Panc1 (cell line): Measurements from ENCODE around the gene GALNT14. TPM values are rescaled to one million over a fixed set of nuclear protein-coding genes. Genes with fewer than 3 reads are reported as not detected.

Experiments used
- ATAC-seq: fragments of 200-7000 bp; cut with Tn5 transposase; 2 replicates; pipeline ENCODE4 v1.9.1; 2020; ENCODE audit warnings: mild to moderate bottlenecking, moderate library complexity
- BruUV-seq: library from RNA; stranded (reverse); fragments of 400-500 nt; replicated peaks from 2 replicates; lab custom pipeline; 2021; lab: Mats Ljungman, UMichigan
- CTCF ChIA-PET: fragments of 300-600 bp; sonication (Branson Sonifier 250); formaldehyde crosslinking; loops from one replicate; lab custom pipeline; 2022; ENCODE audit warnings: antibody characterized with exemption; lab: Charles Lee
- POLR2A ChIA-PET: fragments of 300-600 bp; sonication (Branson Sonifier 250); formaldehyde crosslinking; loops from one replicate; lab custom pipeline; 2022; ENCODE audit warnings: antibody characterized with exemption; lab: Charles Lee
- DNase-seq: peaks from one replicate; pipeline ENCODE4 v3.0.0-alpha.2; 2010; ENCODE audit warnings: low read depth, low spot score
- H3K27ac ChIP-seq: 2 replicates; pipeline ENCODE4 v1.5.1; 2011; ENCODE audit warnings: mild to moderate bottlenecking, low read length, inconsistent platforms
- H3K27me3 ChIP-seq: fragments of 200-500 bp; sonication (Bioruptor generic); 2 replicates; pipeline ENCODE4 v1.6.0; 2014; ENCODE audit warnings: low read length, inconsistent platforms; ENCODE audit not compliant: control insufficient read depth, insufficient read depth
- H3K36me3 ChIP-seq: fragments of 200-500 bp; sonication (Bioruptor generic); 2 replicates; pipeline ENCODE4 v1.5.1; 2014; ENCODE audit warnings: inconsistent platforms, mild to moderate bottlenecking, low read length, moderate library complexity; ENCODE audit not compliant: control insufficient read depth, insufficient read depth
- H3K4me1 ChIP-seq: 2 replicates; pipeline ENCODE4 v1.5.1; 2011; ENCODE audit warnings: inconsistent platforms, mild to moderate bottlenecking, low read length, moderate library complexity; ENCODE audit not compliant: control insufficient read depth, insufficient read depth
- H3K4me3 ChIP-seq, 2 experiments: 2 replicates each; pipeline ENCODE4 v1.5.1; 2011 to 2012; ENCODE audit warnings: low read depth in 2 of 2, low read length in 2 of 2, mild to moderate bottlenecking in 2 of 2, inconsistent platforms in 1 of 2, moderate library complexity in 1 of 2
- H3K9me3 ChIP-seq: fragments of 200-500 bp; sonication (Bioruptor generic); 2 replicates; pipeline ENCODE4 v1.5.1; 2014; ENCODE audit warnings: low read depth, mild to moderate bottlenecking, inconsistent platforms, low read length, moderate library complexity; ENCODE audit not compliant: control insufficient read depth, insufficient read depth
- CTCF ChIP-seq: fragments of 450-650 bp; IDR thresholded peaks from 2 replicates; pipeline ENCODE4 v1.5.1; 2017; ENCODE audit warnings: mild to moderate bottlenecking
- POLR2AphosphoS5 ChIP-seq: IDR thresholded peaks from 2 replicates; pipeline ENCODE4 v1.6.1; 2012; ENCODE audit warnings: mild to moderate bottlenecking, low read depth, low read length, moderate library complexity
- REST ChIP-seq, 2 experiments: IDR thresholded peaks; 2 replicates each; pipeline ENCODE4 v1.6.1; 2011 to 2012; ENCODE audit warnings: low read depth in 2 of 2, control low read depth in 1 of 2, low read length in 1 of 2, mild to moderate bottlenecking in 1 of 2, moderate library complexity in 1 of 2; ENCODE audit not compliant: insufficient read depth in 1 of 2
- SIN3A ChIP-seq: IDR thresholded peaks from 2 replicates; pipeline ENCODE4 v1.6.1; 2012; ENCODE audit warnings: low read depth, mild to moderate bottlenecking, low read length, moderate library complexity, borderline replicate concordance; ENCODE audit not compliant: insufficient read depth
- TCF7L2 ChIP-seq: IDR thresholded peaks from 2 replicates; pipeline ENCODE4 v1.6.1; 2011; ENCODE audit warnings: mild to moderate bottlenecking, low read depth, low read length, inconsistent platforms
- in situ Hi-C: cut with HindIII; loops from 2 replicates; pipeline ENCODE4 v1.10.0; 2016; ENCODE audit warnings: low sequenced_read_pairs, low pct_unique_long_range_greater_than_20kb
- intact Hi-C: fragments of 100-400 bp; cut with micrococcal nuclease; formaldehyde crosslinking; loops from one replicate; pipeline ENCODE4 v1.10.0; 2022; ENCODE audit not compliant: unreplicated experiment
- total RNA-seq: library from RNA; stranded (reverse); gene quantifications from one replicate; pipeline ENCODE4 v1.2.1, GENCODE V29; 2021; ENCODE audit not compliant: unreplicated experiment

GALNT14 gene
- total RNA-seq, 1 experiment from 2014 or later, result 0.67 TPM

- Histone ChIP-seq H3K9me3 (no peaks in the 10 kb centered on the region), H3K27me3 (peaks cover 2% of the 10 kb centered on the region), H3K36me3 (no peaks in the 10 kb centered on the region), H3K27ac (no peak overlapping the region), H3K4me3 (no peak overlapping the region), H3K4me1 (no peaks in the 10 kb centered on the region)
- in situ Hi-C loops, result no loop called here
- BruUV-seq, result no TSS peak
- ChIA-PET CTCF (interaction anchor here (0.5 to 1.7 kb wide), 6 partner anchors 25 to 459 kb away, joined by 3 to 14 read pairs (median 3); partner anchors contain the start of gene GALNT14), POLR2A (no interaction called here)
- DNase-seq, result peak; percentile 60
- peak; percentile 94 for ATAC-seq
- no peak for TF ChIP-seq SIN3A
- peak; percentile 93 for TF ChIP-seq CTCF
- intact Hi-C loops, result loop anchor here (1.0 to 10.0 kb wide), 3 partner anchors 162 to 456 kb away; no protein-coding TSS in a partner anchor
Measured at GRCh38 chr2:31170071-31170698, 31.9 kb upstream of the GALNT14 start.

- BruUV-seq, result no TSS peak
- no peak for DNase-seq
- H3K27me3 ChIP-seq, result peaks cover 2% of the 10 kb centered on the region
- in situ Hi-C loops (no loop called here), intact Hi-C loops (no loop called here)
- ChIA-PET POLR2A (no interaction called here), CTCF (interaction anchor here (0.7 kb wide), 1 partner anchor 296 kb away, joined by 5 read pairs; no protein-coding TSS in a partner anchor)
- no peak overlapping the region for H3K4me3 ChIP-seq
- no peaks in the 10 kb centered on the region for H3K9me3 ChIP-seq
- H3K4me1 ChIP-seq, result no peaks in the 10 kb centered on the region
- TF ChIP-seq REST (IDR thresholded peaks at IDR 0.05; ENCODE audit: insufficient read depth in 1 of 2, low read depth in 2 of 2, low read length in 1 of 2) (no peak), CTCF (no peak), POLR2AphosphoS5 (no peak), SIN3A (no peak), TCF7L2 (no peak)
- no peak for ATAC-seq
- H3K36me3 ChIP-seq, result no peaks in the 10 kb centered on the region
- H3K27ac ChIP-seq, result no peak overlapping the region
Measured at GRCh38 chr2:31168291-31168690, 30.1 kb upstream of the GALNT14 start.
